ENCODE data around the gene PDE1A.

Gene PDE1A

DNA sequence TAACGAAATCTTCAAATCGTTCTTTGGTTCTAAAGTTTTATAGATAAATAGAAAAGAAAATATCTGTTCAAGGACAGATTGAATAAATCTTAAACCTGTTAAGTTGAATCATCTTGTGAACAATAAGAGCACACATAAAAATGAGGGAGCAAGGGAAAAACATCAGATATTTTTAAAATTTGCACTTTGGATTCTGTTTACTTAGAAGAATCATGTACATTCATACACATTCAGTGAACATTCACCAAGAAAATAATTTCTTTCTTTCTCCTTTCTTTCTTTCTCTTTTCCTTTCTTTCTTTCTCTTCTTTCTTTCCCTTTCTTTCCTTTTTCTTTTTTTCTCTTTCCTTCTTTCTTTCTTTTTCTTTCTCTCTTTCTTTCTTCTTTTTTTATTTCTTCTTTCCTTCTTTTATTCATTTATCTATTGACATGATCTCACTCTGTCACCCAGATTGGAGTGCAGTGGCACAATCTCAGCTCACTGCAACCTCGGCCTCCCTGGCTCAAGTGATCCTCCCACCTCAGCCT is 164.9 kb downstream of the PDE1A start:
- no peak for DNase-seq

DNA sequence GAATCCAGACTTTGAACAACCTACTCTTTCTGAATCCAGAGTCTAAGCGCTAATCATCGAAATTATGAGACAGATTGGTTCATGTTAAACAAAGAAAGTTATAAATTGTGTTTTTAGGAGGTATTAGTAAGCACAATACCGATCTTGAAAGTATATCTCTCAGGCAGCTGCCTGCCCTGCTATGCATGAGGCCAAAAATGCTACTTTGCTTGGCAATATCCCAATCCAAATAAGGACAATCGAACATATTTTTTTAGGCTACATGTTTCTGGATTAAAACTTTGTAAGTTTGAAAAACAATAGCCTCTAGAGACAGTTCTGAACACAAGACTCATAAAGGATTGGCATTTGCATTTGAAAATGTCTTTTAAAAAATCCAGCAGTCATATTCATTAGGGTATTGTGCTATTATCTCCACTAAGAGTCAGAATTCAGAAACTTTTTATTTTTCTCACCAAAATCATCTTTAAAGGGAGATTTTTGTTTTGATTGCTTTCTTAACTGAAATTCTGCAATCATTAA is 167.1 kb downstream of the PDE1A start:
- no peak for DNase-seq

DNA sequence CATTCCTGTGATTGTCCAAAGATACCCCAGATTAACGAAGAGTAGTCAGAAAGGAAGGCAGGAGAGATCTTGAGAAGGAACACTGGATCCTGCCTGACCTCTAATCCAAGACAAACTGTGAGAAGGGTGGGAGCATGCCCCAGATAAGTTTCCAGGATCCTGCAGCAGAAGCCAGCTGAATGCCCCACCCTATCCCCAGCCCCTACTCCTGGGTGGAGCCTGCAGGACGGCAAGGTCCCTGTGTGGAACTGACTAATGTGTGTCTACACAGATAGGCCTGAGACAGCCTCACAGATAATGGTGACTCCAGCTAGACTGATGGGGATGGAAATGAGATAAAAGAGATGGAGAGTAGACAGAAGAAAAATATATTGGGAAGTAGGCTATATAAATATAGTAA is 174.3 kb downstream of the PDE1A start:
- DNase-seq = no peak

GRCh38 chr2:182248898-182249297 is 177.9 kb downstream of the PDE1A start:
- no peak for DNase-seq

DNA sequence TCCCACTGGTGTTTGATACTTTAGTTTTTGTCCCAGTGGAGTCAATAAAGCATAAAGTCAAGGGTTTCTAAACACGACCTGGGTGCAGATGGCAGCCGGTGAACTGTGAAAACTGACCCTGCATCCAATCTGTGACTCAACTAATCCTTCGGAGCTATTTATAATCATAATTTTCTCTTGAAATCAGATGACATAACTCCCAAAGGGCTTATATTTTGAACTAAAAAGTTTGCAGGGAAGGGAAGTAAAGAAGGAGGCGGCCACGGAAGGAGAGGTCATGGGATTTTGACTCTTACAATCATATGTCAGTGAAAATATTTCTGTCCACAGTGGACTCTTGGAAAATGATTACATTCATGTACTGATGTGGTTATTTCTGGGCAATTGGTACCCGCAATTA is 178.5 kb downstream of the PDE1A start:
- DNase-seq = no peak

GRCh38 chr2:182247831-182248230 is 179.0 kb downstream of the PDE1A start:
- DNase-seq = no peak

- DNase-seq = no peak
Measured at GRCh38 chr2:182245963-182246362, 180.9 kb downstream of the PDE1A start.

DNA sequence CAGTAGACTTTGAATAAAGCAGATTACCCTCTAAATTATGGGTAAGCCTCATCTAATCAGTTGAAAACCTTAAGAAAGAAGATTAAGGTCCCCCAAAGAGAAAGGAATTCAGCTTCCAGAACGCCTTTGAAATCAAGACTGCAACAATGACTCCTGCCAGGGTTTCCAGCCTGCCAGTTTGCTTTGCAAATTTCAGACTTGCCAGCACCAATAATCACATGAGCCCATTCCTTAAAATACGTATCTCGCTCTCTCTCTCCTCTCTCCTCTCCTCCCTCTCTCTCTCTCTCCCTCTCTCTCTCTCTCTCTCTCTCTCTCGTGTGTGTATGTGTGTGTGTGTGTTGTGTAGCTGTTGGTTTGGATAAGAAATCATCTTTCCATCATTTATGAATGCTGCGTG is 184.2 kb downstream of the PDE1A start:
- DNase-seq = no peak

GRCh38 chr2:182241936-182242335 is 184.9 kb downstream of the PDE1A start:
- no peak for DNase-seq

- DNase-seq = no peak
Measured at GRCh38 chr2:182240862-182241371, 185.9 kb downstream of the PDE1A start.

GRCh38 chr2:182230561-182230960 is 196.3 kb downstream of the PDE1A start:
- no peak for DNase-seq

DNA sequence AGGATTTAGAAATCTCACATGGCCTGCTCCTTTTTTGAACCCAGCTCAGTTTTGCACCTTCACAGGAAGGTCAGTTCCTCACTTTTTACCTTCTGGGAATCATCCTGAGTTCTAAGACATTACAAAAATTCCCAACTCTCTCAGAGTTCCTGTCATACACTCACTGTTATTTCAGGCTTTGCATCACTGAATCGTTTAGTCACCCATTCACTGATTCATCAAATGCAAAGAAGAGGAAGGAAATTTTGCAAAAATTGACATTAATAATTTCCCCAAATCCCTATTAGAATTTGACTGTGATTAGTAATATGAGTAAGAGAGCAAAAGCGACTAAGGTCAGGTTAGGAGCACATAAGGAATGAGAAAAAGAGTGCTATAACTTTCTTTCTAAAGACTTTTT is 197.5 kb downstream of the PDE1A start:
- DNase-seq = no peak

DNA sequence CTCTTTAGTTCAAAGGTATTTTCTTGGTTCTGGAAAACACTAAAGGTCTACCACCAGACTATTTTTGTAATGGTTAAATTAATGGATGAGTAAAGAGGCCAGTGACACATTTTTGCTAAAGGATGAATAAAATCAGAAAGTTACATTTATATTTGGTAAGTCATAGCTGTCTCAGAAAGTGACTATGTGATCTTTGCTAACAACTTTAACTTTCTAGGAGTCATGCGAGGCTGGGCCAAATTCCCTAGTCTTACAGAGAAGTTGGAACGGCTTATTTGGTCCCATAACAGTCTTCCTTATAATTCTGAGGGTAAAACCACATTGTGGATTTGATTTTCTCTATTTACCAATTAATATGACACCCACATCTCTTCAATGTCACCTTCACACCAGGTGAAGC is 198.1 kb downstream of the PDE1A start:
- no peak for DNase-seq

- no peak for DNase-seq
Measured at GRCh38 chr2:182228073-182228473, 198.8 kb downstream of the PDE1A start.

DNA sequence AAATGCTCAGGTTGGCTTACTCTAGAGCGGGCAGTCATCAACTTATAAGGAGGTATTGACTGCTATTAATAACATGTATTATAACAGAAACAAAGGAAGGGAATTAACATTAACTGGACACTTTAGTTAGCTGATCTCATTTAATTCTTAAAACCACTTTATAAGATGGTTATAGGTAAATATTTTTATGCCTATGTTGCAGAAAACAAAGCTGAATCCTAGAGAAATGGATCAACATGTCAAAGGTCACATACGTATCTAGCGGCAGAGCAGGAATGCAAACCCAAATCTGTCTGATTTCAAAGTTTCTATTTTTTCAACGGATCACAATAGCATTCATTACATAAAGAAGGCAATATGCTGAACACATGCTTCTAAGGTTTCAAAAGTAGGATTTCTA is 200.0 kb downstream of the PDE1A start:
- DNase-seq = no peak

- DNase-seq = no peak
Measured at GRCh38 chr2:182224669-182225068, 202.2 kb downstream of the PDE1A start.

DNA sequence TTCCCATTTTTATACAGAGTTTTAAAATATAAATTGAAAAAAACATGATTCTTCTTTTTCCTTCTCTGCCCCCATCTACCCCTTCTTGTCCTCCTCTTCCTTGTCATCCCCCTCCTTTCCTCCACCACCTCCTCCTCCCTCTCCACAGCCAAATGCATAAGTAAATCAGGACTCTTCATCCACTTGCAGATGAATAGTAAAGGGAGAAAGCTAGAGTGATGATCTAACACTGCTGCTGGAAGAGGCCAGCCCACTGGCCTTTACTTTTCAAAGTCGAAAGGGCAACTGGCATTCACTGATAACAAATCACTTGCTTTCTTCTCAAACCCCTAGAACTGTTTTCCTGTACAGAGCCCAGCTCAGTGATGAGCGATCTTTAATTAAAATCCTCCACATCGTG is 205.8 kb downstream of the PDE1A start:
- no peak for DNase-seq

DNA sequence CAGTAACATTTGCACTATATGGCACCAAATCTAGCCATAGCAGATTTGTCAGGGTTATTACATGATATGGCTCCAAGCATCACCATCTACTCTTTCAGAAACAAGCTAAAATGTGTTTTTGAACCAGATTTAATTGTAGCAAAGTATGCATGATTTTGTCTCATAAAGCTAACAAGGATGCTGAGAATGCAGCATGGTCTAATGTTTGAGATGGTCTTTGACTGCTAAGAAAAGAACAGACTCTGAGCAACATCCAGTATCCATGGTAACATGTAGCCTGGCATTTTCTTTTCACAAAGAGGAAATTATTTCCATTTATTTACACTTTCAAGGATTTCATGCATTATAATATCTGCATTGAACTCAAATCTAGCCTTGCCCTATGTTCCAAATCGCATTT is 206.5 kb downstream of the PDE1A start:
- no peak for DNase-seq

GRCh38 chr2:182210669-182211068 is 216.2 kb downstream of the PDE1A start:
- DNase-seq = no peak

DNA sequence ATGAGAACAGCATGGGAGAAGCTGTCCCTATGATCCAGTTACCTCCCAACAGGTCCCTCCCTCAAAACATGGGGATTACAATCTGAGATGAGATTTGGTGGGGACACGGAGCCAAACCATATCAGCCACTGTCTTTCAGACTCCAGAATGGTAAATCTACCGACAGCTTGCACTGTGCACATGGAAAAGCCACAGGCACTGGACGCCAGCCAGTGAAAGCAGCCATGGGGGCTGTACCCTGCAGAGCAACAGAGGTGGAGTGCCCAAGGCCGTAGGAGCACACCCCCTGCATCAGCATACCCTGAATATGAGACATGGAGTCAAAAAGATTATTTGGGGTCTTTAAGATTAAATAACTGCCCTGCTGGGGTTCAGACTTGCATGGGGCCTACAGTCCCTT is 218.4 kb downstream of the PDE1A start:
- DNase-seq = no peak

DNA sequence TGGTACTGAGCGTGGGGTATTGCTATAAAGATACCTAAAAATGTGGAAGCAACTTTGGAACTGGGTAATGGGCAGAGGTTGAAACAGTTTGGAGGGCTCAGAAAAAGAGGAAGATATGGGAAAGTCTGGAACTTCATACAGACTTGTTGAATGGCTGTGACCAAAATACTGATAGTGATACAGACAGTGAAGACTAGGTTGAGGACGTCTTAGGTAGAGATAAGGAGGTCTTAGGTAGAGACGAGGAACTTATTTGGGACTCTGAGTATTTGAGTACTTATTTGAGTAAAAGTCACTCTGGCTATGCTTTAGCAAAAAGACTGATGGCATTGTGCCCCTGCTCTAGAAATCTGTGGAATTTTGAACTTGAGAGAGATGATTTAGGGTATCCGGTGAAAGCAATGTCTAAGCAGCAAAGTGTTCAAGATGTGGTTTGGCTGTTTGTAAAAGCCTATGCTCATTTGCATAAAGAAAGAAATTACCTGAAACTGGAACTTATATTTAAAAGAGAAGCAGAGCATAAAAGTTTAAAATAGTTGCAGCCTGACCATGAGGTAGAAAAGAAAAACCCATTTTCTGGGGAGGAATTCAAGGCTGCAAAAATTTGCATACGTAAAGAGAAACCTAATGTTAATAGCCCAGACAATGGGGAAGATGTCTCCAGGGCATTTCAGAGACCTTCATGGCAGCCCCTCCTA is 219.6 kb downstream of the PDE1A start:
- no peak for DNase-seq

GRCh38 chr2:182197529-182197928 is 229.3 kb downstream of the PDE1A start:
- DNase-seq = no peak

DNA sequence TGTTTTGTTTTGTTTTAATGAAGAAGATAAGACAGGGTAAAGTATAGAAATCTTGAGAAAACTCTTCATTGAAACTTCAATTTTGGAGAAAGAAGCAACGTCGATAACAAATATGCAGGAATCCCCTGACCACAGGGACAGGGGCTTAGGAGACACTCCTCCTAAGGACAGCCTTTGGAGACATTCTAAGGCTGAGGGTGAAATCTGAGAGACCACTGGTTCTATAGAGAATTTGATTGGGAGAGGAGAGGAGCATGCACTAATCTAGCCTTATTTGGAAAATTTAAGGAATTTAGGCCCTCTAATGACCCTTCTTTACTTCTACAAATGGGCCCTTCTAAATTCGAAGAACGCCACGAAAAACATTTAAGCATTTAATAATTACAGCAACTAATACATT is 233.5 kb downstream of the PDE1A start:
- DNase-seq = no peak

- DNase-seq = no peak
Measured at GRCh38 chr2:182191061-182191460, 235.8 kb downstream of the PDE1A start.

GRCh38 chr2:182187130-182187529 is 239.7 kb downstream of the PDE1A start:
- no peak for DNase-seq

Measured in activated effector memory CD4-positive, alpha-beta T cell treated with Interleukin-2 at 50 U/mL for 16 hours (primary cell).